Ovary (tissue), 9 donors: Measurements from ENCODE around the gene ACY1. TPM values are rescaled to one million over a fixed set of nuclear protein-coding genes. Genes with fewer than 3 reads are reported as not detected.

Experiments
- DNase-seq, 5 donors: peaks; one replicate each; pipeline ENCODE4 v3.0.0-alpha.2; 2019 to 2020
- H3K27ac ChIP-seq, 2 donors: fragments of 200-600 bp; one replicate each; pipeline versions ENCODE4 v1.5.1 to v1.8.0; 2019 to 2022
- H3K27me3 ChIP-seq: fragments of 200-600 bp; one replicate; pipeline ENCODE4 v1.8.0; 2022
- H3K36me3 ChIP-seq: fragments of 200-600 bp; sonication (generic); one replicate; pipeline ENCODE4 v1.5.1; 2019
- H3K4me1 ChIP-seq: one replicate; pipeline ENCODE4 v1.8.1; 2013; ENCODE audit warnings: mild to moderate bottlenecking, moderate library complexity; ENCODE audit not compliant: insufficient read depth
- H3K4me3 ChIP-seq: fragments of 200-600 bp; sonication (generic); one replicate; pipeline ENCODE4 v1.5.1; 2017
- H3K9me3 ChIP-seq, 2 donors: fragments of 200-600 bp in 1 of 2; sonication (generic) in 1 of 2; one replicate each; pipeline versions ENCODE4 v1.5.1 to v1.8.1; 2013 to 2019; ENCODE audit warnings: mild to moderate bottlenecking in 1 of 2, moderate library complexity in 1 of 2
- EP300 ChIP-seq: sonication (generic); formaldehyde crosslinking; IDR thresholded peaks from one replicate; pipeline ENCODE4 v1.6.1; 2017; ENCODE audit warnings: antibody characterized with exemption
- POLR2A ChIP-seq: fragments of 450-650 bp; IDR thresholded peaks from one replicate; pipeline ENCODE4 v1.6.1; 2017; ENCODE audit warnings: antibody characterized with exemption, mild to moderate bottlenecking, moderate library complexity
- WGBS, 3 donors: extraction: QIAGEN DNeasy Blood & Tissue Kit in 1 of 3; methylation state at CpG; one replicate each; pipeline versions ENCODE4 v1.1.5 to v1.1.7; 2013 to 2017; 5-methylcytosine and 5-hydroxymethylcytosine counted together
- intact Hi-C, 4 donors: fragments of 100-400 bp; cut with DNase I; formaldehyde crosslinking; loops; one replicate each; pipeline versions ENCODE4 v1.11.0 to v1.15.1; 2022 to 2023
- polyA plus RNA-seq, 2 donors: library from polyadenylated mRNA; stranded (reverse); fragments of 200-250 nt in 1 of 2; fragments of 350-450 nt in 1 of 2; fragmentation: Illumina TruSeq in 1 of 2; extraction: RNeasy Lipid Tissue Mini Kit (QIAGEN cat#74804) in 1 of 2; gene quantifications; one replicate each; pipeline ENCODE4 v1.2.3, GENCODE V29; 2013 to 2014
- total RNA-seq, 7 donors: library from RNA; depleted of rRNA in 2 of 7; stranded (reverse); fragments of >200 nt in 2 of 7; fragmentation: NEBNext Ultra II Directional in 3 of 7; extraction: Animal tissue kit (Norgen Biotek cat#: 25700) in 3 of 7; gene quantifications; one replicate each; pipeline versions ENCODE4 v1.1.0 to v1.2.4, GENCODE V29; 2016 to 2023
- TF ChIP-seq, protein P1 (sequence below), 3 donors: fragments of 450-650 bp in 2 of 3; fragments of 200-600 bp in 1 of 3; IDR thresholded peaks; one replicate each; pipeline versions ENCODE4 v1.5.1 to v1.8.0; 2016 to 2022; ENCODE audit warnings: antibody characterized with exemption in 3 of 3, mild to moderate bottlenecking in 1 of 3
- donor health status: DM: no; HTN: no; CAD: no; lungs with moderate emphysema.
- donor health status: DM: no; HTN: no; CAD: no.
- donor health status: Bipolar disorder and iron deficiency.
- donor health status: DM: yes; HTN: yes; CAD: no.
- donor health status: DM: no; HTN: no; CAD: no.
- donor health status: DM: yes; HTN: yes; CAD: no.

ACY1 gene
- total and polyA plus RNA-seq, 9 donors = 8.4 to 27.4 (median 14.7) TPM

DNA sequence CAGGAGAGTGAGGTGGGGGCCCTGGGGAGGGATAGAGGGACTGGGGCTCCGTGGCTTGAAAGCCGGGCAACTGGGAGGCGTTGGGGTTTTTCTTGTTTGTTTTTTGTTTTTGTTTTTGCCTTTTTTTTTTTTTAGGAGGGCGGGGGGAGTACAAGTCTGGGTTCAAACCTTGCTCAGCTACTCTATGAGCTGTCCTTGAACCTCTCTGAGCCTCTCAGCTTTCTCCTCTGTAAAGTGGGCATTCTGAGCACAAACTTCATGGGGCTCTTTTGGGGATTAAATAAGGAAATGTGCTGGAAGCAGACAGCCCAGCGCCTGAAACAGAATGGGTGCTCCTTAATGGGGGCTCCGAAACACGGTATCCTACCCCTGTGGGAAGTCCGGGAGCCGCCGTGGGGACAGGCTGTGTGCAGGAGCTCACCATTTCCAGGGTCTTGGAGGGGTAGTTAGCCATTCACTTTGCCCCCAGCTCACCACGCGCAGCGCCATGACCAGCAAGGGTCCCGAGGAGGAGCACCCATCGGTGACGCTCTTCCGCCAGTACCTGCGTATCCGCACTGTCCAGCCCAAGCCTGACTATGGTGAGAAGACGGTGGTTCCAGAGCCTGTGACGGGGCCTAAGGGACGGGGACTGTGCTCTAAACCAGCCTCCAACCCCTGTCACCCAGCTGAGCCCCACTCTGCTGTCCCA, 388 bp downstream of the ACY1 start:
- no peaks in the 10 kb centered on the region for H3K27me3 ChIP-seq
- intact Hi-C loops = no loop called here
- no peaks in the 10 kb centered on the region for H3K9me3 ChIP-seq
- H3K36me3 ChIP-seq = no peaks in the 10 kb centered on the region
- 63 to 70% (median 65%) methylated on average over 22 of the region's 22 CpGs for WGBS, 3 donors
- H3K27ac ChIP-seq = peak overlapping the region; percentile 2 to 96
- peak overlapping the region; percentile 61 for H3K4me3 ChIP-seq
- peaks cover 9% of the 10 kb centered on the region for H3K4me1 ChIP-seq
- DNase-seq = no peak
- TF ChIP-seq EP300 (no peak), POLR2A (no peak)
- TF ChIP-seq, protein P1, sequence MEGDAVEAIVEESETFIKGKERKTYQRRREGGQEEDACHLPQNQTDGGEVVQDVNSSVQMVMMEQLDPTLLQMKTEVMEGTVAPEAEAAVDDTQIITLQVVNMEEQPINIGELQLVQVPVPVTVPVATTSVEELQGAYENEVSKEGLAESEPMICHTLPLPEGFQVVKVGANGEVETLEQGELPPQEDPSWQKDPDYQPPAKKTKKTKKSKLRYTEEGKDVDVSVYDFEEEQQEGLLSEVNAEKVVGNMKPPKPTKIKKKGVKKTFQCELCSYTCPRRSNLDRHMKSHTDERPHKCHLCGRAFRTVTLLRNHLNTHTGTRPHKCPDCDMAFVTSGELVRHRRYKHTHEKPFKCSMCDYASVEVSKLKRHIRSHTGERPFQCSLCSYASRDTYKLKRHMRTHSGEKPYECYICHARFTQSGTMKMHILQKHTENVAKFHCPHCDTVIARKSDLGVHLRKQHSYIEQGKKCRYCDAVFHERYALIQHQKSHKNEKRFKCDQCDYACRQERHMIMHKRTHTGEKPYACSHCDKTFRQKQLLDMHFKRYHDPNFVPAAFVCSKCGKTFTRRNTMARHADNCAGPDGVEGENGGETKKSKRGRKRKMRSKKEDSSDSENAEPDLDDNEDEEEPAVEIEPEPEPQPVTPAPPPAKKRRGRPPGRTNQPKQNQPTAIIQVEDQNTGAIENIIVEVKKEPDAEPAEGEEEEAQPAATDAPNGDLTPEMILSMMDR (IDR thresholded peaks at IDR 0.05) = no peak

DNA sequence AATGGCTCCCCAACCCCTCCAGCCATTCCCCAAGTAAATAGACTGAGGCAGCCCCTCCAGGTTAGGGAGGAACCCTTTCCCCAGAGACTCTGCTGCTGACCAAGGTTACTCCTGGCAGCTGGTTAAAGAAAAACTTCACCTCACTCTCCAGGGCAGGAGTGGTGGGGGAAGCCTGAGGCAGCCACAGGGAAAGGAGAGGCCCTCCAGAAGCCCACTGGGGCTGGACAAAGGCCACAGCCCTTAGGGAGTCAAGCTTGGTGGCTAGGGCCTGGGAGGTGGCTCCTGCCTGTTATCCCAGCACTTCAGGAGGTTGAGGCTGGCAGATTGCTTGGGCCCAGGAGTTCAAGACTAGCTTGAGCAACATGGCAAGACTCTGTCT, 923 bp downstream of the ACY1 start:
- Histone ChIP-seq H3K9me3 (no peaks in the 10 kb centered on the region), H3K4me1 (peaks cover 9% of the 10 kb centered on the region), H3K27ac (peak overlapping the region; percentile 2 to 96), H3K4me3 (no peak overlapping the region), H3K36me3 (no peaks in the 10 kb centered on the region), H3K27me3 (no peaks in the 10 kb centered on the region)
- TF ChIP-seq EP300 = no peak
- TF ChIP-seq POLR2A = no peak
- TF ChIP-seq, protein P1 (IDR thresholded peaks at IDR 0.05) = no peak
- intact Hi-C loops = no loop called here
- no peak for DNase-seq

DNA sequence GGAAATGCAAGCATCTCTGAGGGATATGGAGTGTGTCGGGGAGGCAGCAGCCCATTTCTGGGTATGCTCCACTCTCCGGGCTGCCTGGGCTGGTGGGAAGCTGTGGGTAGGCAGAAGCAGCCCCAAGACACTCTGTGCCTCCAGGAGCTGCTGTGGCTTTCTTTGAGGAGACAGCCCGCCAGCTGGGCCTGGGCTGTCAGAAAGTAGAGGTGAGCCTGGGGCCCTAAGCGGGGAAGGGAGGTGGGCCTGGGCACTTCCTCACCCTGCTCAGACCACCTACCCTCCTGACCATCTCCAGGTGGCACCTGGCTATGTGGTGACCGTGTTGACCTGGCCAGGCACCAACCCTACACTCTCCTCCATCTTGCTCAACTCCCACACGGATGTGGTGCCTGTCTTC, 1.7 kb downstream of the ACY1 start:
- no peaks in the 10 kb centered on the region for H3K27me3 ChIP-seq
- no peaks in the 10 kb centered on the region for H3K36me3 ChIP-seq
- DNase-seq = no peak
- TF ChIP-seq EP300 (no peak), POLR2A (no peak)
- TF ChIP-seq, protein P1 (IDR thresholded peaks at IDR 0.05) = no peak
- intact Hi-C loops = no loop called here
- H3K4me1 ChIP-seq = peaks cover 9% of the 10 kb centered on the region
- H3K9me3 ChIP-seq = no peaks in the 10 kb centered on the region
- 77 to 84% (median 78%) methylated on average over 6 of the region's 6 CpGs for WGBS, 3 donors
- no peak overlapping the region for H3K27ac ChIP-seq
- no peak overlapping the region for H3K4me3 ChIP-seq

DNA sequence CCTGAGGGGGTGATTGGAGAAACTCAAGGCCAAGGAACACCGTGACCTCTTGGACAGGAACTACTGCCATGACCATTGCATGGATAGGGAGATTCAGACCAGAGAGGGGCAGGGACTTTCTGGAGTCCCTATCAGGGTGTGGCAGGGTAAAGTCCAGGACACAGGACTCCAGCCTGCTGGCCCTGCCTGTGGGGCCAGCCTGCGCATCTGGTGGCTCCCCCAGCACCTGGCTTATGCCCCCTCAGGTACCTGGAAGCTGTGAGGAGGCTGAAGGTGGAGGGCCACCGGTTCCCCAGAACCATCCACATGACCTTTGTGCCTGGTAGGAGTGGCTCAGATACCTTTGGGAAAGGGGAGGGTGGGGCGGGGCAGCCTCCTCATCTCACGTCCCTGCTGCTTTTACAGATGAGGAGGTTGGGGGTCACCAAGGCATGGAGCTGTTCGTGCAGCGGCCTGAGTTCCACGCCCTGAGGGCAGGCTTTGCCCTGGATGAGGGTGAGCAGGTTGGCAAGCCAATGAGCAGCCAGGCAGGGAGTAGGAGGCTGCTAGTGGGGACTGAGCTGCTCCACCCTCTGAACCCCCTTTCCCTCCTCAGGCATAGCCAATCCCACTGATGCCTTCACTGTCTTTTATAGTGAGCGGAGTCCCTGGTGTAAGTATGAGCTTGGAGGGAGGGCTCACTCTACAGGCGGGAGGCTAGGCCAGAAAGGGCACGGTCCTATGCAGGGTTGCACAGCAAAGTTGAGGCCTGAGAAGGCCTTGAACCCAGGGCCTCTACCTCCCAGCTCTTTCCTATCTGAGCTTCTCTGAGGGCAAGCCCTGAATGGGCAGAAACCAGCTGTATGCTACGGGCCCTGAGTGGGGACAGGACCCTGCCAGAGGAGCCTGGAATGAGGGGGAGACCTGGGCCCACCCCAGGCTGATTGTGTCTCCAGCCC, 2.9 kb downstream of the ACY1 start:
- WGBS, 3 donors = 77 to 79% (median 79%) methylated on average over 11 to 12 of the region's 12 CpGs

More for the DNA sequence above, 2.9 kb downstream of the ACY1 start:
- Histone ChIP-seq H3K4me1 (peaks cover 9% of the 10 kb centered on the region), H3K4me3 (no peak overlapping the region), H3K27ac (no peak overlapping the region), H3K9me3 (no peaks in the 10 kb centered on the region), H3K27me3 (no peaks in the 10 kb centered on the region), H3K36me3 (no peaks in the 10 kb centered on the region)
- intact Hi-C loops = no loop called here
- no peak for DNase-seq
- TF ChIP-seq EP300 (no peak), POLR2A (no peak)
- TF ChIP-seq, protein P1 (IDR thresholded peaks at IDR 0.05) = no peak
